HG03103 (cell line): ENCODE measurements around the gene WDR73.
"Not testable (repeated sequence)": the region's sequence is repeated elsewhere in the genome, so short reads cannot be mapped to it uniquely, and the experiment has no call there.

Experiments
- ATAC-seq: cut with Tn5 transposase; IDR thresholded peaks from one replicate; pipeline ENCODE4 v1.9.1; 2021; ENCODE audit warnings: low read depth; ENCODE audit not compliant: unreplicated experiment

Gene WDR73

GRCh38 chr15:84653910-84654688 is at the start of gene WDR73:
TSS of gene WDR73 (minus strand) at chr15:84654283. CDS start at chr15:84654274, 9 bp downstream.
- peak; percentile 81 for ATAC-seq

GRCh38 chr15:84703808-84704207 is 49.7 kb upstream of the WDR73 start:
- no peak for ATAC-seq

GRCh38 chr15:84702961-84703482 is 48.9 kb upstream of the WDR73 start:
- ATAC-seq, result no peak

GRCh38 chr15:84699538-84700191 is 45.6 kb upstream of the WDR73 start:
- no peak for ATAC-seq

GRCh38 chr15:84697236-84697990 is 43.3 kb upstream of the WDR73 start:
- ATAC-seq, result no peak

GRCh38 chr15:84696757-84697156 is 42.7 kb upstream of the WDR73 start:
- ATAC-seq, result no peak

- no peak for ATAC-seq
These were observed 36.3 kb upstream of the WDR73 start for GRCh38 chr15:84690342-84690741.

- ATAC-seq, result no peak
These were observed 35.8 kb upstream of the WDR73 start for GRCh38 chr15:84689858-84690257.

GRCh38 chr15:84686446-84686845 is 32.4 kb upstream of the WDR73 start:
- ATAC-seq, result not testable (repeated sequence)

- ATAC-seq, result no peak
These were observed 31.2 kb upstream of the WDR73 start for GRCh38 chr15:84685304-84685703.

- ATAC-seq, result no peak
These were observed 30.0 kb upstream of the WDR73 start for GRCh38 chr15:84684092-84684491.

GRCh38 chr15:84681831-84682230 is 27.7 kb upstream of the WDR73 start:
- no peak for ATAC-seq

- ATAC-seq, result no peak
These were observed 17.1 kb upstream of the WDR73 start for GRCh38 chr15:84671211-84671610.

GRCh38 chr15:84669726-84670125 is 15.6 kb upstream of the WDR73 start:
- no peak for ATAC-seq

GRCh38 chr15:84668221-84668982 is 14.3 kb upstream of the WDR73 start:
- no peak for ATAC-seq

- ATAC-seq, result no peak
These were observed 12.3 kb upstream of the WDR73 start for GRCh38 chr15:84666373-84666772.

GRCh38 chr15:84661001-84661400 is 6.9 kb upstream of the WDR73 start:
- ATAC-seq, result no peak

GRCh38 chr15:84659904-84660781 is 6.1 kb upstream of the WDR73 start:
- no peak for ATAC-seq

- no peak for ATAC-seq
These were observed 4.8 kb upstream of the WDR73 start for GRCh38 chr15:84658788-84659411.
